A673 (cell line): ENCODE data around the gene HOXD3. TPM values are rescaled to one million over a fixed set of nuclear protein-coding genes. Genes with fewer than 3 reads are reported as not detected.

Experiments
- BruUV-seq: library from RNA; stranded (reverse); fragments of 400-500 nt; replicated peaks from 2 replicates; lab custom pipeline; 2021; lab: Mats Ljungman, UMichigan
- CTCF ChIA-PET: fragments of 300-600 bp; sonication (Branson Sonifier 250); formaldehyde crosslinking; loops from one replicate; lab custom pipeline; 2022; ENCODE audit warnings: antibody characterized with exemption; lab: Charles Lee
- POLR2A ChIA-PET: fragments of 300-600 bp; sonication (Branson Sonifier 250); formaldehyde crosslinking; loops from one replicate; lab custom pipeline; 2022; ENCODE audit warnings: antibody characterized with exemption; ENCODE audit not compliant: low non-redundant PET; lab: Charles Lee
- DNase-seq: peaks from one replicate; pipeline ENCODE4 v3.0.0-alpha.2; 2015; ENCODE audit warnings: low spot score
- H3K27ac ChIP-seq: fragments of 200-600 bp; sonication (generic); 2 replicates; pipeline ENCODE4 v1.5.1; 2016; ENCODE audit warnings: mixed run types, low read depth, mild to moderate bottlenecking, mixed read lengths, antibody characterized with exemption, low read length; ENCODE audit not compliant: poor library complexity, severe bottlenecking
- H3K27me3 ChIP-seq: fragments of 200-600 bp; sonication (generic); replicated peaks from 2 replicates; pipeline ENCODE4 v1.6.1; 2017; ENCODE audit warnings: mixed run types, low read depth, mild to moderate bottlenecking, mixed read lengths, antibody characterized with exemption, low read length; ENCODE audit not compliant: insufficient read depth, poor library complexity
- H3K36me3 ChIP-seq: fragments of 200-600 bp; sonication (generic); 2 replicates; pipeline ENCODE4 v1.6.1; 2016; ENCODE audit warnings: mixed run types, mild to moderate bottlenecking, mixed read lengths, antibody characterized with exemption, low read length; ENCODE audit not compliant: insufficient read depth, poor library complexity, severe bottlenecking
- H3K4me1 ChIP-seq: fragments of 200-600 bp; sonication (generic); 2 replicates; pipeline ENCODE4 v1.6.1; 2017; ENCODE audit warnings: mixed run types, mild to moderate bottlenecking, mixed read lengths, antibody characterized with exemption, low read length; ENCODE audit not compliant: insufficient read depth, poor library complexity, severe bottlenecking
- H3K4me3 ChIP-seq: fragments of 200-600 bp; sonication (generic); 2 replicates; pipeline ENCODE4 v1.5.1; 2016; ENCODE audit warnings: low read depth, mixed run types, mild to moderate bottlenecking, mixed read lengths, low read length; ENCODE audit not compliant: poor library complexity, severe bottlenecking
- H3K9me3 ChIP-seq: fragments of 200-600 bp; sonication (generic); 2 replicates; pipeline ENCODE4 v1.6.1; 2016; ENCODE audit warnings: mixed run types, low read depth, mild to moderate bottlenecking, mixed read lengths, antibody characterized with exemption, low read length; ENCODE audit not compliant: poor library complexity, severe bottlenecking
- EZH2 ChIP-seq: fragments of 200-600 bp; sonication (generic); IDR thresholded peaks from 2 replicates; pipeline ENCODE4 v1.6.1; 2017; ENCODE audit warnings: borderline replicate concordance, low read depth, mild to moderate bottlenecking, mixed read lengths, antibody characterized with exemption, low read length; ENCODE audit not compliant: poor library complexity, severe bottlenecking
- intact Hi-C: fragments of 100-400 bp; cut with micrococcal nuclease; formaldehyde crosslinking; loops from one replicate; pipeline ENCODE4 v1.10.0; 2022; ENCODE audit not compliant: unreplicated experiment
- total RNA-seq: library from RNA; stranded (reverse); gene quantifications from 2 replicates; pipeline ENCODE4 v1.2.3, GENCODE V29; 2021
- TF ChIP-seq, protein P1 (sequence below): fragments of 300-800, 200-600 bp; sonication (generic); conservative IDR thresholded peaks from 2 replicates; pipeline ENCODE4 v1.5.1; 2017; ENCODE audit warnings: low read depth, mild to moderate bottlenecking, antibody characterized with exemption, low read length, moderate library complexity, mixed read lengths

The HOXD3 gene
- total RNA-seq, 1 experiment from 2014 or later, result 41.3 TPM

- Histone ChIP-seq H3K27ac (peak overlapping the region; percentile 98), H3K9me3 (no peaks in the 10 kb centered on the region), H3K27me3 (no peaks in the 10 kb centered on the region), H3K4me3 (peak overlapping the region; percentile 62), H3K36me3 (peaks cover 23% of the 10 kb centered on the region), H3K4me1 (peaks cover 38% of the 10 kb centered on the region)
- peak; percentile 17 for DNase-seq
- POLR2A ChIA-PET, result interaction anchor here (0.6 kb wide), 1 partner anchor 16 kb away, joined by 4 read pairs; no protein-coding TSS in a partner anchor
- no peak for TF ChIP-seq EZH2
- TF ChIP-seq, protein P1, sequence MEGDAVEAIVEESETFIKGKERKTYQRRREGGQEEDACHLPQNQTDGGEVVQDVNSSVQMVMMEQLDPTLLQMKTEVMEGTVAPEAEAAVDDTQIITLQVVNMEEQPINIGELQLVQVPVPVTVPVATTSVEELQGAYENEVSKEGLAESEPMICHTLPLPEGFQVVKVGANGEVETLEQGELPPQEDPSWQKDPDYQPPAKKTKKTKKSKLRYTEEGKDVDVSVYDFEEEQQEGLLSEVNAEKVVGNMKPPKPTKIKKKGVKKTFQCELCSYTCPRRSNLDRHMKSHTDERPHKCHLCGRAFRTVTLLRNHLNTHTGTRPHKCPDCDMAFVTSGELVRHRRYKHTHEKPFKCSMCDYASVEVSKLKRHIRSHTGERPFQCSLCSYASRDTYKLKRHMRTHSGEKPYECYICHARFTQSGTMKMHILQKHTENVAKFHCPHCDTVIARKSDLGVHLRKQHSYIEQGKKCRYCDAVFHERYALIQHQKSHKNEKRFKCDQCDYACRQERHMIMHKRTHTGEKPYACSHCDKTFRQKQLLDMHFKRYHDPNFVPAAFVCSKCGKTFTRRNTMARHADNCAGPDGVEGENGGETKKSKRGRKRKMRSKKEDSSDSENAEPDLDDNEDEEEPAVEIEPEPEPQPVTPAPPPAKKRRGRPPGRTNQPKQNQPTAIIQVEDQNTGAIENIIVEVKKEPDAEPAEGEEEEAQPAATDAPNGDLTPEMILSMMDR, result no peak
- BruUV-seq, result no TSS peak
- intact Hi-C loops, result loop anchor here (2.0 to 10.0 kb wide), 6 partner anchors 425 to 1627 kb away; no protein-coding TSS in a partner anchor
- CTCF ChIA-PET, result interaction anchor here (0.8 to 2.5 kb wide), 7 partner anchors 13 to 526 kb away, joined by 3 to 24 read pairs (median 12); no protein-coding TSS in a partner anchor
Measured at GRCh38 chr2:176127774-176128072, 29.4 kb upstream of the HOXD3 start.

GRCh38 chr2:176128172-176128981 is 28.7 kb upstream of the HOXD3 start:
- POLR2A ChIA-PET, result interaction anchor here (0.5 to 0.6 kb wide), 2 partner anchors 17 to 1016 kb away, joined by 4 to 6 read pairs; no protein-coding TSS in a partner anchor

More at GRCh38 chr2:176128172-176128981, 28.7 kb upstream of the HOXD3 start:
- Histone ChIP-seq H3K27ac (peak overlapping the region; percentile 98), H3K4me3 (peak overlapping the region; percentile 62), H3K9me3 (no peaks in the 10 kb centered on the region), H3K36me3 (peaks cover 20% of the 10 kb centered on the region), H3K27me3 (no peaks in the 10 kb centered on the region), H3K4me1 (peaks cover 45% of the 10 kb centered on the region)
- CTCF ChIA-PET, result interaction anchor here (0.7 to 2.5 kb wide), 8 partner anchors 11 to 1020 kb away, joined by 3 to 24 read pairs (median 7); no protein-coding TSS in a partner anchor
- BruUV-seq, result no TSS peak
- TF ChIP-seq EZH2, result no peak
- TF ChIP-seq, protein P1, result no peak
- DNase-seq, result peak; percentile 81
- intact Hi-C loops, result loop anchor here (2.0 to 10.0 kb wide), 5 partner anchors 424 to 1626 kb away; no protein-coding TSS in a partner anchor
